Activated CD4-positive, alpha-beta T cell treated with anti-CD3 and anti-CD28 coated beads, Interleukin-2, amount 50 U/mL, for 1 hour (primary cell): ENCODE results near the gene ANXA10.
"Not testable (repeated sequence)": the region's sequence is repeated elsewhere in the genome, so short reads cannot be mapped to it uniquely, and the experiment has no call there.

Experiments used
- DNase-seq: peaks from one replicate; pipeline ENCODE4 v3.0.0-alpha.2; 2020

ANXA10 gene

GRCh38 chr4:168119890-168120289, 27.6 kb downstream of the ANXA10 start:
- DNase-seq: no peak

- DNase-seq: no peak
These were observed 28.5 kb downstream of the ANXA10 start for GRCh38 chr4:168120811-168121210.

GRCh38 chr4:168124008-168124641, 31.8 kb downstream of the ANXA10 start:
- DNase-seq: no peak

GRCh38 chr4:168126952-168127351, 34.6 kb downstream of the ANXA10 start:
- no peak for DNase-seq

DNA sequence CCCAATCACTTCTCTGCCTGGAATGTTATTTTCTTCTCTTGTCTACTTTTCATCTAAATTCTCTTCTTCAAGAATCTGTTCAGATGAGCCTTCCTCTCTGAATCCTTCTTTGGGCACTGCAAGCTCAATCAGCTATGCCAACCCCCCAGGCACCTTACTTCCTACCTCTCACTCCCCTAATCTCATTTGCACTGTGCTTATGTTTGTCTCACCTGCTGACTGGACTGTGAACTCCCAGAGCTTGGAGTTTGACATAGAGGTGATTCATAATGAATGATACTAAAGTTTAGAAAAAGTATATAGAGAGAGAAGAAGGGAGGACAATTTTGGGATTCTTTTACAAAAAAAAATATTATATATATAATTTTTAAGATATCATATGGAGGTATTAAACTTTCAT, 36.3 kb downstream of the ANXA10 start:
- DNase-seq: no peak

DNA sequence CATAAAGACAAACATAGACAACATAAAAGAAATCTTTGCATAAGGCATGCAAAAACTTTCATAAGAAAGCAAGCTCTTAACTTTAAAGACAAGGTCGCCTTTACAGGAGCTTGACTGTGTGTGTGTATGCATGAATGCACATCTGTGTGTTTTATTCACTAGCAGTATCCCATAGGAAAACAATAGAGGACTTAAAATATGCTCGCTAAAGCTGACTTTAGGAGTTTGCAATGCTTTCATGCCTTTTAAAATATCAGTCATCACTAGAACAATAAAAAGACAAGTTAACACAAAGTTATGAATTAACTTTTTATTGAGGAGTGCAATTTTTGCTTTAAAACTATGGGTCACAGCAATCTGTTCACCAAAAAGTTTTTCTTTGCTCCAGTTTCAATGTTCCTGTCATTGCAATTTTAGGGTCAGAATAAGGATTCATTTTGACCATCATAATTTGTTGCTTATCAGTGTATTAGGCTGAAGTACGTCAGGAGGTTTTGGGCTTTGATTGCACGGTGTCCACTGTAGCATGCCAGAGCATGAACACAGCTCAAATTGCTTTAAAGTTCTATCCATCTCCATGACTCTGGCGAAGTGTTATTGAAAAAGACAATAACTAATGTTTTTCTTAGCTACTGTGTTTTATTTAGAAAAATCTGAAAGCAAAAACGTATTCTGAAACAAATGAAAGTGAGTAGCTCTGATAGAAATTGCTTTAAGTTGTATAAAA, 36.9 kb downstream of the ANXA10 start:
- DNase-seq: no peak

DNA sequence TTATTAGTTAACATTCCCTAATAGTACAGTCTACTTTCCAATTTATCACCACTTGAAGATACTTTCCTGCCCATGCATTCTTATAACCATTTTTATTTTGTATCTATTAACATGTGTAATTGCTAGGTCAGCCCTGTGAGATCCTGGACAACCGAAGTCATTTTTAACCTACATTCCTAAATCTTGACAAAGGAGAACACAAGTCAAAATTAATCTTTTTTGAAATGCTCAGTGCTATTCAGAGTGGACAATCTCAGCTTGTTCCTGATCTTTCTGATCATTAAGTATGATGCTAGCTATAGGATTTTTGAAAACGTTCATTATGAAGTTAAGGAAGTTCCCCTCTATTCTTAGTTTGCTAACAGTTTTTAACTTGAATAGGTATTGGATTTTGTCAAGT, 37.5 kb downstream of the ANXA10 start:
- DNase-seq: no peak

DNA sequence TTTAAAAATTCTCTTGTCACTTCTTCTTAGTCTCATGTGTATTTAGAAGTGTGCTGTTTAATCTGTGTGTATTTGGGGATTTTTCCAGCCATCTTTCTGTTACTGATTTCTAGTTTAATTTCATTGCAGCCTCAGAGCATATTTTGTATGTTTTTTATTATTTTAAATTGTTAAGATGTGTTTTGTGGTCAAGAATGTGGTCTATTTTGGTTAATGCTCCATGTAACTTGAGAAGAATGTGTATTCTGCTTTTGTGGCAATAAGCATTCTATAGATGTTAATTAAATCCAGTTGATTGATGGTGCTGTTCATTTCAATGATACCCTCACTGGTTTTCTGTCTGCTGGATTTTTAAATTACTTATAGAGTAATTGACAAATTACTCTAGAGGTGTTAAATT, 38.9 kb downstream of the ANXA10 start:
- no peak for DNase-seq

GRCh38 chr4:168134651-168135050, 42.3 kb downstream of the ANXA10 start:
- DNase-seq: no peak

DNA sequence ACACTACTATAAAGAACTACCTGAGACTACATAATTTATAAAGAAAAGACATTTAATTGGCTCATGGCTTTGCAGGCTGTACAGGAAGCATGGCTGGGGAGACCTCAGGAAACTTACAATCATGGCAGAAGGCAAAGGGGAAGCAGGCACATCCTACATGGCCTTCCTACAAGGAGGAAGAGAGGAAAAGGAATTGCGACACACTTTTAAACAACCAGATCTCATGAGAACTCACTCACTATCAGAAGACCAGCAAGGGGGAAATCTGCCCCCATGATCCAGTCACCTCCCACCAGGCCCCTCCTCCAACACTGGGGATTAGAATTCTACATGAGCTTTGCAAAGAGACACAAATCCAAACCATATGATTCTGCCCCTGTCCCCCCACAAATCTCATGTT, 43.5 kb downstream of the ANXA10 start:
- DNase-seq: not testable (repeated sequence)

DNA sequence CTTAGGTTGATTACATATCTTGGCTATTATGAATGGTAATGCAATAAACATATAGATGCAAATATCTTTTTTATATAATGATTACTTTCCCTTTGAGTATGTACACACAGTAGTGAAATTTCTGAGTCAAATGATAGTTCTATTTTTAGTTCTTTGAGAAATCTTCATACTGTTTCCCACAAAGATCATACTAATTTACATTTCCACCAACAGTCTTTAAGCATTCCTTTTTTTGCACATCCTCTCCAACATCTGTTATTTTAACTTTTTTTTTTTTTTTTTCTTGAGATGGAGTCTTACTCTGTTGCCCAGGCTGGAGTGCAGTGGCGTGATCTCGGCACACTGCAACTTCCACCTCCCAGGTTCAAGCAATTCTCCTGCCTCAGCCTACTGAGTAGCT, 45.4 kb downstream of the ANXA10 start:
- DNase-seq: not testable (repeated sequence)

DNA sequence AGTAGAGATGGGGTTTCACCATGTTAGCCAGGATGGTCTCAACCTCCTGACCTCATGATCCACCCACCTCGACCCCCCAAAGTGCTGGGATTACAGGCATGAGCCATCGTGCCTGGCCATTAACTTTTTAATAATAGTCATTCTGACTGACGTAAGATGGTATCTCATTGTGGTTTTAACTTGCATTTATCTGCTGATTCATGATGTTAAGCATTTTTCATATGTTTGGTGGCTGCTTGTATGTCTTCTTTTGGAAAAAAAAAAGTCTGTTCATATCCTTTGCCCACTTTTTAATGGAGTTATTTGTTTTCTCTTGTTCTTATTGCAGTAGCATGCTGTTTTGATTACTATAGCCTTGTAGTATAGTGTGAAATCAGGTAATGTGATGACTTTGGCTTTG, 45.8 kb downstream of the ANXA10 start:
- no peak for DNase-seq

- DNase-seq: no peak
These were observed 47.0 kb downstream of the ANXA10 start for GRCh38 chr4:168139336-168139735.

DNA sequence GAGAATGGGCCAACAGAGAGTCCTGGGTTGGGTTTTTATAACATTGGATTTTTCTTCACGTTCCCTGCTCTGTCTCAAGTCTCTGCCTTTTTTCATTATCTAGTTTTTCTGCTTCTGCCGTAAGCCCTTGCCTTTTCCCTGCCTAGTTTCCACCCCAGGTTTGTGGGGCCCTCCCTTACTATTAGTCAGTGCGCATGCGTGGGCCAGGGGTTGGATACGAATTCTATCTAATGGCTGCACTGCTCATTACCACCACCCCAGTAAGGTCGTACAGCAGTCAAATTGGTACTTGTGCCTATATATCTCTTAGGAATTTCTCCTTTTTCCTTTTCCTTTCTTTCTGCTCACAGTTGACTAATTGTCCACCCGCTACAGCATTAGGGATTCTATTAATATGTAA, 49.4 kb downstream of the ANXA10 start:
- DNase-seq: no peak

GRCh38 chr4:168143601-168144000, 51.3 kb downstream of the ANXA10 start:
- no peak for DNase-seq

DNA sequence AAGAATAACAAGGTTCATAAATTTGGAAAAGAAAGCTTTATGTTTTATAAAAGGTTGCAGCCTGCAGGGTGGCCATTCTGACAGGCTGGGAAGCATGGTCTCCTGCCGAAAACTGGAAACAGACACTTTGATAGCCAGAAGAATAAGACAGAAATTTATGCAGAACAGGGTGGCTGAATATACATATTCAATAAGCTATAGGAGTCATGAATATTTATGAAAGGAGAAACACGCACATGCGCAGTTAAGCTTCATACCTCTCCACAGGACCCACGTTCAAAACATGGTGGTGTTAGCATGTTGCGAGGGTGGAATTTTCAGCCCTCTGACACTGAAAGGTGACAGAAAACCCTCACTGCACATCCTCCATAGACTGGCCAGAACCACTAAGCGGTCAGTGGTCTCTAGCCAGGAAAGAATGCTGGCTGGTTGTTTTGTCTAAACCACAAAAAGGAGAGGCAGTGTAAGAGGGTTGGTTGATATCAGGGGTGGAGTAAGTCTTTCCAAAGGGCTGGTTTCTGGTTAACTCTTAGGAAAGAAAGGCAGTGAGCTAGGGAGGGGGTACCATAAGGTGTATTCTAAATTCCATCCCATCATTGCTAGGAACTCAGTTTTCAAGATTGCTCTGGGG, 58.2 kb downstream of the ANXA10 start:
- no peak for DNase-seq

- no peak for DNase-seq
These were observed 59.0 kb downstream of the ANXA10 start for GRCh38 chr4:168151327-168151726.

GRCh38 chr4:168152837-168153500, 60.6 kb downstream of the ANXA10 start:
- no peak for DNase-seq

DNA sequence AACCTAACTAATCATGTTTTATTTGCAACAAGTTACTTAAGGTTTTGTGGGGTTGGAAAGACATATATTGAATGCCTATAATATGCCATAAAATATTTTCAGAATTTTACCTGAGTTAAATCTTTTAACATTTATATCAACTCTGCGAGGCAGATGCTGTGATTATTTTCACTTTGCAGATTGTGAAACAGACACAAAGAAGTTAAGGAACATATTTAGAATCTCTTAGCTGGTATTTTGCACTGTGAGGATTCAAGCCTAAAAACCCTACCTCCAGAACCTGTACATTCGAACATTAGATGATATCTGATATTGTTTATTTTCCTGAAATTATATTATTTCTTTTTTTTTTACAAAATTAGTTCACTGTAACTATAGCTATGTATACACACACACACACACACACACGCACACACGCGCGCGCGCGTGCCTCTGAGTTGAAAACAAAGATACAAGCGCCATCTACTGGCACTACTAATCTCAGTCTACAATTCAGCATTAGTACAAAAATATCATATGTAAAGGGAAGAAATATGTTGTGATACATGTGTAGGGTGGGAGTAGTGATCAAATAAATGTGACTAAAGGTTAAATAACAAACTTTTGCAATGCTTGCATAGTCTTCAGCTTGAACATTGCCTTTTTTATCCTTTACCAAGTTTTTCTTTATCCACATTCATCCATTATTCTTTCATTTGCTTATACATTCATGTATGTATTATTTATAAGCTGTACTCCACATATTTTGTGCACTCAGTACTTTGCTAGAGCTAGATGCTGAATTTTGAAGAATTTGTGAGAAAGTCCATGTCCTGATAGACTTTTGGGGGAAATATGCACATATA, 61.5 kb downstream of the ANXA10 start:
- peak; percentile 65 for DNase-seq

- no peak for DNase-seq
These were observed 62.4 kb downstream of the ANXA10 start for GRCh38 chr4:168154546-168155277.

GRCh38 chr4:168162604-168163003, 70.3 kb downstream of the ANXA10 start:
- DNase-seq: no peak

- DNase-seq: no peak
These were observed 70.8 kb downstream of the ANXA10 start for GRCh38 chr4:168163106-168163505.
